H1 (cell line): Measurements from ENCODE around the gene RAB3C. TPM values are rescaled to one million over a fixed set of nuclear protein-coding genes. Genes with fewer than 3 reads are reported as not detected.

Experiments
- CTCF ChIA-PET: fragments of 300-600 bp; sonication (Branson Sonifier 250); formaldehyde crosslinking; loops from one replicate; lab custom pipeline; 2021; ENCODE audit not compliant: partially characterized antibody; lab: Charles Lee
- POLR2A ChIA-PET: fragments of 300-600 bp; sonication (Branson Sonifier 250); formaldehyde crosslinking; loops from one replicate; lab custom pipeline; 2021; ENCODE audit warnings: inconsistent platforms; ENCODE audit not compliant: partially characterized antibody; lab: Charles Lee
- DNase-seq, 2 experiments: peaks; one replicate each; pipeline versions ENCODE4 v3.0.0 to v3.0.0-alpha.2; 2010 to 2022; ENCODE audit warnings: low spot score in 2 of 2, low read depth in 1 of 2, mixed read lengths in 1 of 2
- FAIRE-seq: peaks from 2 replicates; lab custom pipeline; 2011; peaks lifted over from hg19 to GRCh38; lab: Jason Lieb, UNC
- H2AFZ ChIP-seq: 2 replicates; pipeline ENCODE4 v1.8.1; 2012; ENCODE audit warnings: low read length, inconsistent platforms
- H2AK5ac ChIP-seq: 2 replicates; pipeline ENCODE4 v1.6.1; 2013; ENCODE audit warnings: low read depth, low read length
- H2BK120ac ChIP-seq: replicated peaks from 2 replicates; pipeline ENCODE3; 2013; ENCODE audit warnings: low read depth, low read length, inconsistent platforms
- H2BK12ac ChIP-seq: 2 replicates; pipeline ENCODE4 v1.6.1; 2013; ENCODE audit warnings: low read depth, low read length
- H2BK15ac ChIP-seq: 2 replicates; pipeline ENCODE4 v1.6.1; 2013; ENCODE audit warnings: low read length
- H2BK20ac ChIP-seq: 2 replicates; pipeline ENCODE4 v1.6.1; 2013; ENCODE audit warnings: low read length
- H2BK5ac ChIP-seq: 2 replicates; pipeline ENCODE4 v1.6.1; 2013; ENCODE audit warnings: low read depth, low read length
- H3K14ac ChIP-seq: 2 replicates; pipeline ENCODE4 v1.6.1; 2013; ENCODE audit warnings: inconsistent platforms; ENCODE audit not compliant: insufficient read length
- H3K18ac ChIP-seq: 2 replicates; pipeline ENCODE4 v1.6.1; 2013; ENCODE audit warnings: low read length; ENCODE audit errors: extremely low read depth
- H3K23ac ChIP-seq: 2 replicates; pipeline ENCODE4 v1.6.1; 2013; ENCODE audit warnings: inconsistent platforms; ENCODE audit not compliant: insufficient read length
- H3K23me2 ChIP-seq: 2 replicates; pipeline ENCODE4 v1.6.1; 2013; ENCODE audit warnings: low read depth, low read length
- H3K27ac ChIP-seq: 2 replicates; pipeline ENCODE4 v1.6.1; 2011; ENCODE audit warnings: low read depth, low read length, inconsistent platforms
- H3K27me3 ChIP-seq, 4 experiments: replicated peaks in 1 of 4; 1 replicate in 1 of 4; 2 replicates in 3 of 4; pipeline versions ENCODE4 v1.6.1 to v1.8.1; 2011 to 2013; ENCODE audit warnings: low read length in 3 of 4, mild to moderate bottlenecking in 3 of 4, inconsistent platforms in 2 of 4, mixed read lengths in 2 of 4, moderate library complexity in 1 of 4; ENCODE audit not compliant: control insufficient read depth in 3 of 4, insufficient read depth in 3 of 4; ENCODE audit errors: extremely low read depth in 1 of 4
- H3K36me3 ChIP-seq, 4 experiments: 2 replicates each; pipeline versions ENCODE4 v1.6.1 to v1.8.1; 2011 to 2013; ENCODE audit warnings: mild to moderate bottlenecking in 4 of 4, low read length in 3 of 4, moderate library complexity in 2 of 4, control low read depth in 1 of 4, inconsistent platforms in 1 of 4; ENCODE audit not compliant: insufficient read depth in 4 of 4, control insufficient read depth in 2 of 4
- H3K4ac ChIP-seq: replicated peaks from 2 replicates; pipeline ENCODE3; 2013; ENCODE audit warnings: low read length, low read depth, mixed read lengths, inconsistent platforms; ENCODE audit not compliant: insufficient read length
- H3K4me1 ChIP-seq, 4 experiments: replicated peaks in 1 of 4; 1 replicate in 1 of 4; 2 replicates in 3 of 4; pipeline versions ENCODE4 v1.6.1 to v1.8.1; 2011 to 2013; ENCODE audit warnings: low read length in 3 of 4, inconsistent platforms in 2 of 4, mixed read lengths in 1 of 4; ENCODE audit not compliant: insufficient read depth in 4 of 4, control insufficient read depth in 3 of 4
- H3K4me2 ChIP-seq, 2 experiments: 2 replicates each; pipeline versions ENCODE4 v1.6.1 to v1.8.1; 2011 to 2013; ENCODE audit warnings: low read depth in 2 of 2, low read length in 2 of 2, control low read depth in 1 of 2, inconsistent platforms in 1 of 2, mild to moderate bottlenecking in 1 of 2; ENCODE audit not compliant: insufficient read depth in 1 of 2
- H3K4me3 ChIP-seq, 4 experiments: fragments of 200-600, 300-600 bp in 1 of 4; sonication (generic), shearing (Covaris generic), sonication (Bioruptor Twin) in 1 of 4; 2 replicates each; pipeline versions ENCODE4 v1.5.1 to v1.8.1; 2011 to 2016; ENCODE audit warnings: low read length in 4 of 4, low read depth in 3 of 4, control low read depth in 2 of 4, inconsistent platforms in 2 of 4, mild to moderate bottlenecking in 2 of 4, mixed read lengths in 1 of 4, moderate library complexity in 1 of 4; ENCODE audit not compliant: insufficient read depth in 2 of 4; ENCODE audit errors: extremely low read depth in 1 of 4
- H3K56ac ChIP-seq: replicated peaks from 2 replicates; pipeline ENCODE3; 2013; ENCODE audit warnings: low read depth, mild to moderate bottlenecking, mixed read lengths, low read length, inconsistent platforms; ENCODE audit not compliant: insufficient read length
- H3K79me1 ChIP-seq: 2 replicates; pipeline ENCODE4 v1.6.1; 2013; ENCODE audit warnings: low read depth, low read length, control low read depth
- H3K79me2 ChIP-seq, 2 experiments: 2 replicates each; pipeline versions ENCODE4 v1.6.1 to v1.8.1; 2012 to 2013; ENCODE audit warnings: low read length in 2 of 2, mild to moderate bottlenecking in 2 of 2, inconsistent platforms in 1 of 2; ENCODE audit not compliant: insufficient read depth in 2 of 2, control insufficient read depth in 1 of 2
- H3K9ac ChIP-seq, 4 experiments: replicated peaks in 1 of 4; 1 replicate in 1 of 4; 2 replicates in 3 of 4; pipeline versions ENCODE4 v1.6.1 to v1.8.1; 2011 to 2013; ENCODE audit warnings: low read depth in 3 of 4, low read length in 3 of 4, control low read depth in 2 of 4, mild to moderate bottlenecking in 2 of 4, moderate library complexity in 2 of 4, inconsistent platforms in 1 of 4; ENCODE audit errors: extremely low read depth in 1 of 4
- H3K9me3 ChIP-seq, 2 experiments: 2 replicates each; pipeline versions ENCODE4 v1.6.1 to v1.8.1; 2012 to 2013; ENCODE audit warnings: mild to moderate bottlenecking in 2 of 2, moderate library complexity in 2 of 2, control low read depth in 1 of 2, inconsistent platforms in 1 of 2, low read depth in 1 of 2, low read length in 1 of 2, mixed read lengths in 1 of 2; ENCODE audit not compliant: insufficient read depth in 2 of 2
- H4K20me1 ChIP-seq, 2 experiments: replicated peaks in 1 of 2; 2 replicates each; pipeline versions ENCODE3 to v1.8.1; 2011 to 2013; ENCODE audit warnings: inconsistent platforms in 2 of 2, low read length in 2 of 2, mild to moderate bottlenecking in 1 of 2; ENCODE audit not compliant: insufficient read depth in 2 of 2, control insufficient read depth in 1 of 2
- H4K5ac ChIP-seq: 2 replicates; pipeline ENCODE4 v1.6.1; 2013; ENCODE audit warnings: low read length, low read depth, mixed read lengths, inconsistent platforms; ENCODE audit not compliant: insufficient read length
- H4K8ac ChIP-seq: 2 replicates; pipeline ENCODE4 v1.8.0; 2013; ENCODE audit warnings: mild to moderate bottlenecking, moderate library complexity, low read length, inconsistent platforms; ENCODE audit not compliant: insufficient read depth; ENCODE audit errors: extremely low read depth
- H4K91ac ChIP-seq: replicated peaks from 2 replicates; pipeline ENCODE3; 2013; ENCODE audit warnings: low read length, mixed read lengths, inconsistent platforms; ENCODE audit not compliant: insufficient read length
- BRCA1 ChIP-seq: IDR thresholded peaks from 2 replicates; pipeline ENCODE4 v1.6.1; 2012; ENCODE audit warnings: low read depth, low read length, improper control_type of control experiment
- CBX8 ChIP-seq: fragments of 300-800, 300-1000 bp; sonication (generic); IDR thresholded peaks from 2 replicates; pipeline ENCODE4 v1.7.1; 2016; ENCODE audit warnings: low read depth, low read length, borderline replicate concordance
- CHD1 ChIP-seq: IDR thresholded peaks from 2 replicates; pipeline ENCODE4 v1.6.1; 2012; ENCODE audit warnings: low read depth, low read length, improper control_type of control experiment
- GABPA ChIP-seq: IDR thresholded peaks from 2 replicates; pipeline ENCODE4 v1.6.1; 2011; ENCODE audit warnings: mild to moderate bottlenecking, low read length, moderate library complexity, borderline replicate concordance; ENCODE audit not compliant: insufficient read depth
- JUND ChIP-seq: IDR thresholded peaks from 2 replicates; pipeline ENCODE4 v1.6.1; 2011; ENCODE audit warnings: mild to moderate bottlenecking, improper control_type of control experiment, low read length
- KDM1A ChIP-seq: fragments of 200-600, 300-600 bp; sonication (generic); IDR thresholded peaks from 2 replicates; pipeline ENCODE4 v1.7.1; 2016; ENCODE audit warnings: mild to moderate bottlenecking, low read length, borderline replicate concordance
- RNF2 ChIP-seq: fragments of 200-900, 300-1000 bp; sonication (generic); IDR thresholded peaks from 2 replicates; pipeline ENCODE4 v1.7.1; 2016; ENCODE audit warnings: borderline replicate concordance, low read depth, mild to moderate bottlenecking, antibody characterized with exemption, low read length; ENCODE audit not compliant: poor library complexity, severe bottlenecking; ENCODE audit errors: missing control alignments
- RXRA ChIP-seq: IDR thresholded peaks from 2 replicates; pipeline ENCODE4 v1.6.1; 2011; ENCODE audit warnings: low read depth, mild to moderate bottlenecking, low read length, moderate library complexity; ENCODE audit not compliant: insufficient read depth
- SIRT6 ChIP-seq: IDR thresholded peaks from one replicate; pipeline ENCODE4 v1.7.1; 2012; ENCODE audit warnings: low read length, inconsistent platforms
- TAF7 ChIP-seq: optimal IDR thresholded peaks from 2 replicates; pipeline ENCODE3; 2011; ENCODE audit warnings: low read depth, mild to moderate bottlenecking, inconsistent platforms, low read length, moderate library complexity, borderline replicate concordance
- ZNF274 ChIP-seq: IDR thresholded peaks from 2 replicates; pipeline ENCODE4 v1.7.0; 2012; ENCODE audit warnings: low read length, borderline replicate concordance; ENCODE audit errors: extremely low read depth
- WGBS, 2 experiments: shearing (Covaris generic) in 1 of 2; methylation state at CpG; one replicate each; pipeline versions ENCODE4 v1.1.6 to v1.1.7; 2013 to 2015; ENCODE audit warnings: low lambda C conversion rate in 2 of 2, mixed read lengths in 2 of 2, inconsistent platforms in 1 of 2, low coverage in 1 of 2, missing lambda C conversion rate in 1 of 2; ENCODE audit not compliant: insufficient replicate concordance in 2 of 2, insufficient coverage in 1 of 2, insufficient read length in 1 of 2; ENCODE audit errors: extremely low coverage in 1 of 2, missing lambda C conversion rate in 1 of 2; 5-methylcytosine and 5-hydroxymethylcytosine counted together
- polyA plus RNA-seq, 7 experiments: library from polyadenylated mRNA; depleted of rRNA in 3 of 7; stranded (reverse) in 5 of 7; unstranded in 2 of 7; fragments of >200 nt in 5 of 7; fragments of 200-250 nt in 2 of 7; gene quantifications; 1 replicate in 5 of 7; 2 replicates in 1 of 7; 4 replicates in 1 of 7; pipeline versions ENCODE4 v1.2.1 to v1.2.3, GENCODE V29; 2011 to 2013; ENCODE audit warnings: missing spikeins in 2 of 7, mixed read lengths in 2 of 7
- total RNA-seq: library from RNA; stranded (reverse); fragmentation: NEBNext Ultra II Directional; extraction: Animal tissue kit (Norgen Biotek cat#: 25700); gene quantifications from 2 replicates; pipeline ENCODE4 v1.2.1, GENCODE V29; 2021
- TF ChIP-seq, protein P1 (sequence below): IDR thresholded peaks from 2 replicates; pipeline ENCODE4 v1.6.1; 2011; ENCODE audit warnings: low read length, improper control_type of control experiment

Gene RAB3C
- total and polyA plus RNA-seq, 2 of the 8 experiments (the other 6 are each of a cell fraction or from before 2014, with no cell fraction given), result 14.7 to 18.3 TPM

DNA sequence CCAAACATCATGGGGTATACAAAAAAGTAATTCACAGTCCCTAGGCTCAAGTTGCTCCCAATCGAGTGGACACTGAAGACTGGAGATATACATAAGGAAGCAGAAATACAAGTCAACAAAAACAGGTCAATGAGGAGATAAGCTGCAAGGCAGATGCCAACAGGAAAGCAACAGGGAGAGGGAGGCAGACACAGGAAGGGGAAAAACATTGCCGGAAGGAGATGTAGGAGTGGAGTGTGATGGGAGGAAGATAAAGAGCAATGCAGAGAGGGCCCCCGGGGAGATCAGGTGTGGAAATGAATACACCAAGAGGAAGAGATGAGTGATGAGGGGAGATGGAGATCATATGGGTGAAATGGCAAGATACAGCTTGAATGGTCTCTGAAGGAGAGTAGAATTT is 243.0 kb downstream of the RAB3C start:
- Histone ChIP-seq H3K27me3 (no peaks in the 10 kb centered on the region), H4K5ac (no peak overlapping the region), H3K27ac (no peak overlapping the region), H2BK5ac (no peak overlapping the region), H3K4ac (peak overlapping the region; percentile 24), H3K56ac (no peak overlapping the region), H3K23me2 (no peaks in the 10 kb centered on the region), H3K36me3 (no peaks in the 10 kb centered on the region), H3K79me1 (no peaks in the 10 kb centered on the region), H4K20me1 (no peaks in the 10 kb centered on the region), H3K9me3 (no peaks in the 10 kb centered on the region), H2BK12ac (no peak overlapping the region), H3K18ac (no peak overlapping the region), H2AK5ac (no peak overlapping the region), H3K79me2 (no peaks in the 10 kb centered on the region), H3K4me1 (no peaks in the 10 kb centered on the region), H3K4me3 (no peak overlapping the region), H2AFZ (no peak overlapping the region), H3K23ac (no peak overlapping the region), H3K14ac (no peak overlapping the region), H2BK120ac (no peak overlapping the region), H4K91ac (no peak overlapping the region), H2BK15ac (no peak overlapping the region), H3K9ac (no peak overlapping the region), H4K8ac (no peak overlapping the region), H2BK20ac (no peak overlapping the region), H3K4me2 (no peak overlapping the region)
- CTCF ChIA-PET, result interaction anchor here (1.1 to 1.2 kb wide), 2 partner anchors 9 to 61 kb away, joined by 3 read pairs; no protein-coding TSS in a partner anchor
- TF ChIP-seq RNF2 (no peak), CHD1 (no peak), BRCA1 (no peak), SIRT6 (no peak), RXRA (no peak), ZNF274 (no peak), TAF7 (no peak), GABPA (no peak), CBX8 (no peak), JUND (no peak), KDM1A (no peak)
- TF ChIP-seq, protein P1, sequence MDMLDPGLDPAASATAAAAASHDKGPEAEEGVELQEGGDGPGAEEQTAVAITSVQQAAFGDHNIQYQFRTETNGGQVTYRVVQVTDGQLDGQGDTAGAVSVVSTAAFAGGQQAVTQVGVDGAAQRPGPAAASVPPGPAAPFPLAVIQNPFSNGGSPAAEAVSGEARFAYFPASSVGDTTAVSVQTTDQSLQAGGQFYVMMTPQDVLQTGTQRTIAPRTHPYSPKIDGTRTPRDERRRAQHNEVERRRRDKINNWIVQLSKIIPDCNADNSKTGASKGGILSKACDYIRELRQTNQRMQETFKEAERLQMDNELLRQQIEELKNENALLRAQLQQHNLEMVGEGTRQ, result no peak
- POLR2A ChIA-PET, result no interaction called here
- FAIRE-seq (no peak), DNase-seq (no peak)
- WGBS, 2 experiments, result 95% methylated on average over 3 of the region's 3 CpGs; no CpG with 5 or more reads in 1 of the 2 experiments
